Transverse colon (tissue), 4 donors: ENCODE data around the gene UBL5.

ENCODE experiments used
- EP300 ChIP-seq: sonication (generic); formaldehyde crosslinking; IDR thresholded peaks from one replicate; pipeline ENCODE4 v1.6.1; 2017; ENCODE audit warnings: antibody characterized with exemption, low read depth
- POLR2A ChIP-seq: fragments of 450-650 bp; IDR thresholded peaks from one replicate; pipeline ENCODE4 v1.6.1; 2016; ENCODE audit warnings: antibody characterized with exemption, mild to moderate bottlenecking, moderate library complexity
- POLR2AphosphoS5 ChIP-seq, 3 donors: sonication (generic); formaldehyde crosslinking; IDR thresholded peaks; one replicate each; pipeline ENCODE4 v1.6.1; 2016; ENCODE audit warnings: antibody characterized with exemption in 3 of 3
- TF ChIP-seq, protein P1 (sequence below), 5 experiments: fragments of 200-600 bp in 3 of 5; fragments of 450-650 bp in 2 of 5; sonication (generic) in 3 of 5; IDR thresholded peaks; 1 replicate in 2 of 5; 2 replicates in 3 of 5; pipeline ENCODE4 v1.5.1; 2016 to 2017; ENCODE audit warnings: antibody characterized with exemption in 5 of 5, inconsistent platforms in 3 of 5, mild to moderate bottlenecking in 2 of 5, moderate library complexity in 1 of 5

DNA sequence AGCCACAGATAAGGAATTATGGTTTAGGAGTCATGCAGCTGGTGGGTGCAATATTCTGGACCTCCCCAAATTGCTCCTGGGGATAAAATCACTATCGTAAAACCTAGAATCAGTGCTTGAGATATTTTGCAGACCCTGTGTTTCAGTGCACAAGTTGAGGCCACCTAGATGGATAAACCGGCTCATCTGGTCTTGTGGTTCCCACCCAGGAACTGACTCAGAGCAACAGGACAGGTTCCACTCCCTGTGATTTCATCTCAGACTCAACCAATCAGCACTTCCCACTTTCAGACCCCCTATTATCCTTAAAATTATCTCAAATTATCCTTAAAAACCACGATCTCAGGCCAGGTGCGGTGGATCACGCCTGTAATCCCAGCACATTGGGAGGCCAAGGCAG is 29.8 kb upstream of the UBL5 start:
- TF ChIP-seq, protein P1, sequence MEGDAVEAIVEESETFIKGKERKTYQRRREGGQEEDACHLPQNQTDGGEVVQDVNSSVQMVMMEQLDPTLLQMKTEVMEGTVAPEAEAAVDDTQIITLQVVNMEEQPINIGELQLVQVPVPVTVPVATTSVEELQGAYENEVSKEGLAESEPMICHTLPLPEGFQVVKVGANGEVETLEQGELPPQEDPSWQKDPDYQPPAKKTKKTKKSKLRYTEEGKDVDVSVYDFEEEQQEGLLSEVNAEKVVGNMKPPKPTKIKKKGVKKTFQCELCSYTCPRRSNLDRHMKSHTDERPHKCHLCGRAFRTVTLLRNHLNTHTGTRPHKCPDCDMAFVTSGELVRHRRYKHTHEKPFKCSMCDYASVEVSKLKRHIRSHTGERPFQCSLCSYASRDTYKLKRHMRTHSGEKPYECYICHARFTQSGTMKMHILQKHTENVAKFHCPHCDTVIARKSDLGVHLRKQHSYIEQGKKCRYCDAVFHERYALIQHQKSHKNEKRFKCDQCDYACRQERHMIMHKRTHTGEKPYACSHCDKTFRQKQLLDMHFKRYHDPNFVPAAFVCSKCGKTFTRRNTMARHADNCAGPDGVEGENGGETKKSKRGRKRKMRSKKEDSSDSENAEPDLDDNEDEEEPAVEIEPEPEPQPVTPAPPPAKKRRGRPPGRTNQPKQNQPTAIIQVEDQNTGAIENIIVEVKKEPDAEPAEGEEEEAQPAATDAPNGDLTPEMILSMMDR (IDR thresholded peaks at IDR 0.05): no peak
- TF ChIP-seq EP300 (no peak), POLR2A (no peak), POLR2AphosphoS5 (IDR thresholded peaks at IDR 0.05) (no peak)
